Activated CD4-positive, alpha-beta T cell treated with anti-CD3 and anti-CD28 coated beads, Interleukin-2, amount 10 ng/mL, durations not matched to agents 7 days and 5 days (primary cell): ENCODE data around the gene TGFBR3L. TPM values are rescaled to one million over a fixed set of nuclear protein-coding genes. Genes with fewer than 3 reads are reported as not detected.
A peak's percentile ranks its signal among the peaks of the same experiment; 100 is the strongest.
"Not testable (repeated sequence)": the region's sequence is repeated elsewhere in the genome, so short reads cannot be mapped to it uniquely, and the experiment has no call there.

Source experiments
- CTCF ChIA-PET: fragments of 350-600 bp; sonication (Branson Sonifier 250); formaldehyde crosslinking; loops from one replicate; lab custom pipeline; 2021; ENCODE audit warnings: antibody characterized with exemption; lab: Charles Lee
- POLR2A ChIA-PET: fragments of 350-600 bp; sonication (Branson Sonifier 250); formaldehyde crosslinking; loops from one replicate; lab custom pipeline; 2021; ENCODE audit warnings: antibody characterized with exemption; lab: Charles Lee
- DNase-seq: peaks from one replicate; pipeline ENCODE4 v3.0.0-alpha.2; 2020
- H3K27ac Mint-ChIP-seq: one replicate; pipeline ENCODE4 v1.8.0; 2021; ENCODE audit warnings: mild to moderate bottlenecking, moderate library complexity, mixed read lengths
- H3K27me3 Mint-ChIP-seq: one replicate; pipeline ENCODE4 v1.8.0; 2021; ENCODE audit warnings: mixed read lengths
- H3K36me3 Mint-ChIP-seq: one replicate; pipeline ENCODE4 v1.8.0; 2021; ENCODE audit warnings: low read depth, mixed read lengths
- H3K4me1 Mint-ChIP-seq: one replicate; pipeline ENCODE4 v1.8.0; 2021; ENCODE audit warnings: mixed read lengths
- H3K4me3 Mint-ChIP-seq: one replicate; pipeline ENCODE4 v1.8.0; 2021; ENCODE audit warnings: mild to moderate bottlenecking, moderate library complexity, mixed read lengths
- H3K9me3 Mint-ChIP-seq: one replicate; pipeline ENCODE4 v1.8.0; 2021; ENCODE audit warnings: mixed read lengths
- total RNA-seq, 2 experiments: library from RNA; stranded (reverse); gene quantifications; one replicate each; pipeline ENCODE4 v1.2.3, GENCODE V29; 2021

Gene TGFBR3L
- total RNA-seq, 2 experiments from 2014 or later, result 0.79 to 1.4 TPM

DNA sequence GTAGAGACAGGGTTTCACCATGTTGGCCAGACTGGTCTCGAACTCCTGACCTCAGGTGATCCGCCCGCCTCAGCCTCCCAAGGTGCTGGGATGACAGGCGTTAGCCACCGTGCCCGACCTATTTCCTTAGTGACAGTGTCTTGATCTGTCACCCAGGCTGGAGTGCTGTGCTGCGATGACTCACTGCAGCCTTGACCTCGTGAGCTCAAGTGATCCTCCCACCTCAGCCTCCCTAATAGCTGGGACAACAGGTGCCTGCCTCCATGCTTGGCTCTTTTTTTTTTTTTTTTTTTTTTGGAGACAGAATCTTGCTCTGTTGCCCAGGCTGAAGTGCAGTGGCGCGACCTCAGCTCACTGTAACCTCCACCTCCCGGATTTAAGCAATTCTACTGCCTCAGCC lies 15.4 kb downstream of the TGFBR3L start:
- H3K27ac Mint-ChIP-seq, H3K4me1 Mint-ChIP-seq, DNase-seq, H3K9me3 Mint-ChIP-seq, POLR2A ChIA-PET, H3K27me3 Mint-ChIP-seq, H3K36me3 Mint-ChIP-seq, H3K4me3 Mint-ChIP-seq: not testable (repeated sequence)
- CTCF ChIA-PET, result interaction anchor here (0.8 to 5.8 kb wide), 4 partner anchors 10 to 61 kb away, joined by 3 to 38 read pairs (median 10); partner anchors contain the start of genes SNAPC2 and TIMM44

DNA sequence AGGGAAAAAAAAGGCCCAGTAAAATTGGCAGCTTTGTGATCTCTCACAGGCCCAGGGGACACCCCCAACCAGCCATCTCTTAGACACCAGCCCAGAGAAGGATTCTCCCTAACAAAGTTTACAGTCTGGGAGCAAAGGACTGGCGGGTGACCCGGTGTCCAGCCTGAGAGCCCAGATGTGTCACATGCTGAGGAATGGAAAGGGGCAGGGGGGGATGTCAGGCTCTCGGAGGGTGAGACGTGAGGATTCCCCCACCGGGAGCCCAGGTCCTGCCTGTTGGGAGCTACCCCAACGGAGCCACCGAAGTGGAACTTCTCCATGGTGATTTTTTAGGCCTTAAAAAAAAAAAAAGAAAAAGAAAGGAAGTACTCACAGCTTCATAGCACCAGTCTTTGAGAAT lies 16.1 kb downstream of the TGFBR3L start:
- Mint-ChIP-seq H3K4me3 (no peak overlapping the region), H3K27ac (no peak overlapping the region), H3K27me3 (no peaks in the 10 kb centered on the region), H3K9me3 (no peaks in the 10 kb centered on the region), H3K36me3 (peaks cover 7% of the 10 kb centered on the region), H3K4me1 (peaks cover 4% of the 10 kb centered on the region)
- ChIA-PET POLR2A (interaction anchor here (0.6 kb wide), 1 partner anchor 261 kb away, joined by 3 read pairs; no protein-coding TSS in a partner anchor), CTCF (interaction anchor here (0.8 to 5.8 kb wide), 3 partner anchors 11 to 39 kb away, joined by 3 to 38 read pairs (median 8); partner anchors contain the start of genes SNAPC2 and TIMM44)
- no peak for DNase-seq

DNA sequence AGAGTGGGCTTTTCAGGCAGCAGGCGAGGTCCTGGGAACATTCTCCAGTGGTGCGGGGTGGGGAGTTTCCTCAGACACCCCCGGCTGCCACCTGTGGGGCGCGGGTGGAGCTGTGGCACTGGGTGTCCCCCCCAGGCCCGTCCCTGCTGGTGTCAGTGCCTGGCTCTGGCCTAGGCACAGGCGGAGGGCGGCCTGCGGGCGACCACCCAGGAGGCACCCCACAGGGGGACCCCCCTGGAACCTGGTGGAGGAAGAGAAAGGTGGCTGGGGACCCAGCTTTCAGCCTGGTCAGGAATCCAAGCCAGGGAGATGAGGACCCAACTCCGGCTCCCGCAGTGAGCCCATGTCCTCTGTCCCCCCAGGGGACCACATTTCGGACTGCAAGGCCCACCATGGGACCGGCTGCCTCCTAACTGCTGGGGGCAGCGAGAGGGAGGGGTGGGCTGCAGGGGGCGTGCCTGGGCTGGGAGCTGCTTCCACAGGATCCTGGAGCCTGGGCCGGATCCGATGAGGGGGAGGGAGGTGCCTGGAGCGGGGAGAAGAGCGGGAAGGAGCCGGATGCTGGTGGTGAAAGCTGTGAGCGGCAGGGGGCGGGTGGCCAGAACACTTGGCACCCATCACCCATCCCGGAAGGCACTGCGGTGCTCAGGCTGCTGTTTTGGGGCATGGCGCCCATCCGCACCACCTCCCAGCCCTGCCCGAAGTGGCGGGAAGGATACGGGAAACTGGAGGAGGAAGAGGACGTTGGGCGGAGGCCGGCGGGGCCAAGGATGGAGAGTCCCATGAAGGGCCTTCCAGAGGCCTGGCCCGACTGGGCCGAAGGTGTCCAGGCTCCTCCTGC lies 16.8 kb downstream of the TGFBR3L start:
- POLR2A ChIA-PET, result interaction anchor here (0.6 kb wide), 1 partner anchor 261 kb away, joined by 3 read pairs; no protein-coding TSS in a partner anchor
- CTCF ChIA-PET, result interaction anchor here (0.7 to 5.8 kb wide), 2 partner anchors 12 to 23 kb away, joined by 4 to 38 read pairs; partner anchors contain the start of gene TIMM44
- Mint-ChIP-seq H3K27ac (no peak overlapping the region), H3K27me3 (no peaks in the 10 kb centered on the region), H3K4me1 (peaks cover 1% of the 10 kb centered on the region), H3K36me3 (peaks cover 7% of the 10 kb centered on the region), H3K9me3 (no peaks in the 10 kb centered on the region), H3K4me3 (no peak overlapping the region)
- DNase-seq, result no peak

DNA sequence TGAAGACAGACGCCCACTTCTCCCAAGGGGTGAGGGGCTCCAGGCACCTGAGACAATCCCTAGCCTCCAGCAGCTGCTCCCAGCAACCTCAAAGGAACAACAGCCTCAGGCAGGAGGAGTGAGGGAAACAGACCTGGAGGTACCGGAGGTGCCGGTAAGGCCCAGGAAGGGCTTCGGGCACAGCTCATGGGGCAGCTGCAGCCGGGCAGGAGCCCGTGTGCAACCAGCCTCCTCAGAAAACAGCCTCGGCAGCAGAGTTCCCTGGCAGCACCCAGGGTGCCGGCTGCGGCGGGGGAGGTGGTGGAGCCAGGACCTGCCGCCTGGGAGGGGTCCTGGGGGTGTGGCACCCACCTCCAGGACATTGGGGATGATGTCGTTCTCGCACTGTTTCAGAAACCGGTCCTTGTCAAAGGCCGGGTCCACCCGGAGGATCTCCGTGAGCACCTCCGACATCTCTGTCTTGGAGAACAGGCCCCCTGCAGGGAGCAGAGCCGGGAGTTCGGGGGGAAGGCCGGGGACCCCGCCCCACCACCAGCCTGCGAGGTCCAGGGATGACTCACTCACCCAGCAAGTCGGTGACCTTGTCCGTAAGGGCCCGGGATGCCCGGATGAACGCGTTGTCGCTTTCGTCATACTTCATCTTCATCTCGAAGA lies 17.8 kb downstream of the TGFBR3L start:
- Mint-ChIP-seq H3K4me1 (no peaks in the 10 kb centered on the region), H3K36me3 (peaks cover 7% of the 10 kb centered on the region), H3K4me3 (no peak overlapping the region), H3K27ac (no peak overlapping the region), H3K27me3 (no peaks in the 10 kb centered on the region), H3K9me3 (no peaks in the 10 kb centered on the region)
- DNase-seq, result no peak
- CTCF ChIA-PET, result interaction anchor here (0.7 to 5.8 kb wide), 2 partner anchors 11 to 22 kb away, joined by 4 to 38 read pairs; partner anchors contain the start of gene TIMM44
- POLR2A ChIA-PET, result no interaction called here

DNA sequence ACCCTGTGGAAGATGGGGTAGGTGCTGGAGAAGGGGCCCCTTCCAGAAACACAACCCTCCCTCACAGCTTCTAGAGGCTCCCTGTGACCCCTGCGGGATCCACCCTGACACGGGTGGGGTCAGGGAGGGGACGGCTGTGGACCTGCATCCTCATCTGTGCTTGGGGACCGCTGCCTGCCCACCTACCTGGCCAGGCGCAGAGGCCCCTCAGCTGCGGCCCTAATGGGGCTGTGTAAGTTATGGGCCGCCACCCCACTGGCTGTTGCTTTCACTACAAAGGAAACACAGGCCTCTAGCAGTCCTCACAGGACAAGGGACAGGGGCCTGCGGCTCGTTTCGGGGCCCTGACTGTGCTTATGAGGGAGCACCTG lies 18.3 kb downstream of the TGFBR3L start:
- Mint-ChIP-seq H3K4me1 (no peaks in the 10 kb centered on the region), H3K36me3 (peaks cover 8% of the 10 kb centered on the region), H3K9me3 (no peaks in the 10 kb centered on the region), H3K27ac (no peak overlapping the region), H3K27me3 (no peaks in the 10 kb centered on the region), H3K4me3 (no peak overlapping the region)
- DNase-seq, result no peak
- CTCF ChIA-PET, result interaction anchor here (5.8 kb wide), 1 partner anchor 11 kb away, joined by 38 read pairs; the partner anchor contains the start of gene TIMM44
- POLR2A ChIA-PET, result no interaction called here

DNA sequence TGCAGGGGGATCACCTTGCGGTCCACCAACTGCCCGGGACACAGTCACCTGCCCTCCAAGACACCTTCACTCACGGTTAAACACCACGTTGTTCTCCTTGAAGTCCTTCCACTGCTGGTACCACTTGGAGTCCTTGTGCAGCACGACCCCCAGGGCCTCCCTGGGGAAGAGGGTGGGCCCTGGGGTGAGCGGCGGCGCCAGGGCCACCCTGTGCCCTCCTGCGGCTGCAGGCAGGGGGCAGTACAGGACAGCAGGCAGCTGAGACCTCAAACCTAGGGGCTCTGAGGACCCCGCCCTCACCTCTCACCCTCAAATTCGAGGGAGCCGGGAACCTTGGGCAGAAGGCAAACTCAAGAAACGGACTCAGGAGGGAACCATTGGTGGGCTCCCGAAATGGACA lies 18.8 kb downstream of the TGFBR3L start:
- DNase-seq, result no peak
- no peaks in the 10 kb centered on the region for H3K27me3 Mint-ChIP-seq
- no peak overlapping the region for H3K4me3 Mint-ChIP-seq
- no peaks in the 10 kb centered on the region for H3K9me3 Mint-ChIP-seq
- H3K27ac Mint-ChIP-seq, result no peak overlapping the region
- POLR2A ChIA-PET, result no interaction called here
- H3K36me3 Mint-ChIP-seq, result peaks cover 9% of the 10 kb centered on the region
- H3K4me1 Mint-ChIP-seq, result no peaks in the 10 kb centered on the region
- CTCF ChIA-PET, result no interaction called here

DNA sequence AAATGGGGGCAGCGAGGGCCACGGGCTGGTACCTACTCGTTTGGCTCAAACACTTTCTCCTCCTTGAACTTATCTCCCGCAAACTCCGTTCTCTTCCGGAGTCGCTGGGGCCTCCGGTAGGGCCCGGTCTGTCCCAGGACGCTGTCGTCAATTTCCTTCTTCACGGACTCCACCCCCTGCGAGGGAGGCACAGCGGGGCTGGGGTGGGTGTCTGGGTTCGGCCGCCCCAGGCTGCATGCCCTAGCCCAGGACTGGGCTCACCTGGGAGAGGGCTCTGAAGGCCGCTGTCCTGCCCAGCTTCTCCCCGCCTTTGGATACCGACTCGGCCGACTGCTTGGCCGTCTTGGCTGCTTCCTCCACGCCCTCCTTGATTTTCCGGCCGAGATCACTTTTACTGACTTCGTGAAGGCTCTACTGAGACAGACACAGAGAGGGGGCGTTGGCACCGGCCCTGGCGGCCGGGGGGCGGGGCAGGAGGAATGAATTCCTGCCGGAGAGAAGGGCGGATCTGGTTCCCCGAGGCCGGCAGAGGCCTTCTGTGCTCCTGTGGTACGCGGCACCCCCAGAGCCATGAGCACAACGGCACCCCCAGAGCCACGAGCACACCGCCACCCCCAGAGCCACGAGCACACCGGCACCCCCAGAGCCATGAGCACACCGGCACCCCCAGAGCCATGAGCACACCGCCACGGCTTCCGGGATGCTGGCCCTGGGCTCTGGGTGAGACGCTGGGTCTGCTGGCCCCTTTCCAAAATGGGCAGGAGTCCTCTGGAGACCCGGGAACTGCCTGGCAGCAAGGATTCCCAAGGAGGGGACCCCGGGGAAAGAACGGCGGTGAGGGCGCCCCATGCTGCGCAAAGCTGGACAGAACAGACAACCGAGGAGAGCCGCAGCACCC lies 19.4 kb downstream of the TGFBR3L start:
- Mint-ChIP-seq H3K36me3 (peaks cover 13% of the 10 kb centered on the region), H3K4me3 (no peak overlapping the region), H3K27me3 (no peaks in the 10 kb centered on the region), H3K4me1 (peaks cover 4% of the 10 kb centered on the region), H3K9me3 (no peaks in the 10 kb centered on the region), H3K27ac (no peak overlapping the region)
- no peak for DNase-seq
- CTCF ChIA-PET, result interaction anchor here (0.6 to 1.9 kb wide), 3 partner anchors 10 to 305 kb away, joined by 3 to 10 read pairs (median 6); partner anchors contain the start of gene TIMM44
- POLR2A ChIA-PET, result no interaction called here

DNA sequence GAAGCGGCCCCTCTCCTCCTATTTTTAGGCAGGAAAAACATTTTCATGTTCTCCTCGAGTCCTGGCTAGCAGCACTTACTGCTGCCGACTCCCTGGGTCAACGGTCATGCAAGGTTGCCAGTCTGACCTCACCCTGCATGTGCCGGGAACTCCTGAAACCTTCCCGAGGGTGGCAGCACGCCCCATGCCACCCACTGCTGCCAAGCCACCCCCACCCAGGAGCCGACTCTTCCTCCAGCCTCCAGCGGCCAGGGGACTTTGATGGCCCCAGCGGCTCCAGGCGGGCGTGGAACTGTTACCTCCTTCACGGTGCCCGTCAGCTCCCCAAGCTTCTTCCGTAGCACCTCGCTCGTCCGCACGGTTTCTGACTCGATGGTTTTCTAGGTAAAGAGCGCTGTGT lies 20.1 kb downstream of the TGFBR3L start:
- H3K36me3 Mint-ChIP-seq, result peaks cover 13% of the 10 kb centered on the region
- no peak for DNase-seq
- H3K9me3 Mint-ChIP-seq, result no peaks in the 10 kb centered on the region
- H3K27me3 Mint-ChIP-seq, result no peaks in the 10 kb centered on the region
- ChIA-PET CTCF (interaction anchor here (0.6 to 1.9 kb wide), 3 partner anchors 9 to 304 kb away, joined by 3 to 10 read pairs (median 6); partner anchors contain the start of gene TIMM44), POLR2A (no interaction called here)
- no peak overlapping the region for H3K27ac Mint-ChIP-seq
- H3K4me1 Mint-ChIP-seq, result peaks cover 4% of the 10 kb centered on the region
- no peak overlapping the region for H3K4me3 Mint-ChIP-seq

DNA sequence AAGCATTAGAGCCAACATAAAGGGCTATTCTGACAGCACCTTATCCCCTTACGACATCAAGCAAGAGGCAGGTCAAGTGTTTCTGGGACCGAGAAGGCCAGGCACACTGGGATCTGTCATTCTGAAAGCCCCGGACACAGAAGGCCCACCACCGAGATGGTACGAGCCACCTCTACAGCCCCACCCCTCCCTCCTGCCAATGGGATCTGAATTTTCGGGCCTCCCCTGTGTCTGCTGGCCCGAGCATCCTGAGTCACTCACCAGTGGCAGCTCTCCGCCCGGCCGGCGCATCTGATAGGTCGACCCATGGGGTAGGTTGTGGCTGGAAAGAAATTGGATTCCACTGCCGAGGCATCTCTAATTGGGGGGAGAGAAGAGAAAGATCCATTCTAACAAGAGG lies 26.2 kb downstream of the TGFBR3L start:
- H3K9me3 Mint-ChIP-seq, result no peaks in the 10 kb centered on the region
- H3K27me3 Mint-ChIP-seq, result no peaks in the 10 kb centered on the region
- ChIA-PET CTCF (no interaction called here), POLR2A (no interaction called here)
- peaks cover 35% of the 10 kb centered on the region for H3K4me1 Mint-ChIP-seq
- no peak overlapping the region for H3K27ac Mint-ChIP-seq
- DNase-seq, result no peak
- H3K4me3 Mint-ChIP-seq, result no peak overlapping the region
- H3K36me3 Mint-ChIP-seq, result peaks cover 14% of the 10 kb centered on the region

DNA sequence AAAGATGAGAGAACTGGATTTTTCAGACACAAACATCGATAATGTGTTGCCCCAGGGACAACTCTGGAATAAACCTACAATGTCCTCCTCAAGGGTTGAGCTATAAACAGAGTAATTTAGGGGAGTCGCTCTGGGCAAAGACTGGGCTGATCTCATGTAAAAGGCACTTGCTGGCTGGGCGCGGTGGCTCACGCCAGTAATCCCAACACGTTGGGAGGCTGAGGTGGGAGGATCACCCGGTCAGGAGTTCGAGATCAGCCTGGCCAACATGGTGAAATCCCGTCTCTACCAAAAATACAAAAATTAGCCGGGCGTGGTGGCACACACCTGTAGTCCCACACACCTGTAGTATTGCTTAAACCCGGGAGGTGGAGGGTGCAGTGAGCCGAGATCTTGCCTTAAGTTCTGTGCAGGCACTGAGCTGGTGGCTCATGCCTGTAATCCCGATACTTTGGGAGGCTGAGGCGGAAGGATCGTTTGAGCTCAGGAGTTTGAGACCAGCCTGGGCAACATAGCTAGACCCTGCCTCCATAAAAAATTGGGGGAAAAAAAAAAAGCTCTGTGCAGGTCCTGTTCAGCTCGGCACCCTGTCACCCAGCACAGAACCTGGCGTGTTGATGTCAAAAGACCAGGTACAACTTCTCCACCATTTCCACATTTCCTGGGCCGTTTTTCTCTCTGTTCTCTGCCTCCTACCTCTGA lies 27.4 kb downstream of the TGFBR3L start:
- no peaks in the 10 kb centered on the region for H3K27me3 Mint-ChIP-seq
- peaks cover 14% of the 10 kb centered on the region for H3K36me3 Mint-ChIP-seq
- no peaks in the 10 kb centered on the region for H3K9me3 Mint-ChIP-seq
- DNase-seq, result no peak
- POLR2A ChIA-PET, result no interaction called here
- H3K4me1 Mint-ChIP-seq, result peaks cover 35% of the 10 kb centered on the region
- H3K4me3 Mint-ChIP-seq, result peak overlapping the region; percentile 89
- CTCF ChIA-PET, result interaction anchor here (4.8 kb wide), 1 partner anchor 12 kb away, joined by 38 read pairs; no protein-coding TSS in a partner anchor
- H3K27ac Mint-ChIP-seq, result peak overlapping the region; percentile 68

DNA sequence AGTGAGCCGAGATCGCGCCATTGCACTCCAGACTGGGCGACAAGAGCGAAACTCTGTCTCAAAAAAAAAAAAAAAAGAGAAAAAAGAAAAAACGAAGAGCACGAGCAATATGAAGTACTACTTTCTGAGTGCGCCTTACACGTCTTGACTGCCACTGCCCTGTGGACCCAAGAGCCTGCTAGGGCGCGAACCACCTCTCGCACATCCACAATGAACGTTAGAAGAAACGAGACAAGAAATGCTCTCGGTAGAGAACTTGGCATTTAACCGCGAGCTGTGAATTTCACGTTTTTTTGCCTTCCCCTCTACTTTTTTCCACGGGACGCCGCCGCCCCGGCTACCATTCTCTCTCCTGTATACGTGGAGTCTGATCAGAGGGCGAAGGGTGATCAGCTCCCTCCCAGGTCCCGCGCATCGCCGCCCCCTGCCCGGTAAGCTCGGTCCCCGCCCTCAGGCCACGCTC lies 28.4 kb downstream of the TGFBR3L start:
- Mint-ChIP-seq H3K36me3 (peaks cover 11% of the 10 kb centered on the region), H3K27me3 (no peaks in the 10 kb centered on the region), H3K27ac (peak overlapping the region; percentile 96), H3K4me1 (peaks cover 35% of the 10 kb centered on the region), H3K9me3 (no peaks in the 10 kb centered on the region), H3K4me3 (peak overlapping the region; percentile 89)
- ChIA-PET CTCF (interaction anchor here (0.6 to 4.8 kb wide), 16 partner anchors 10 to 447 kb away, joined by 3 to 38 read pairs (median 6); partner anchors contain the start of genes MAP2K7, RAB11B and SNAPC2), POLR2A (interaction anchor here (0.7 to 1.0 kb wide), 2 partner anchors 12 to 22 kb away, joined by 3 read pairs; no protein-coding TSS in a partner anchor)
- no peak for DNase-seq
